ENCODE measurements around the gene GADD45GIP1.

- TF ChIP-seq, protein P1, sequence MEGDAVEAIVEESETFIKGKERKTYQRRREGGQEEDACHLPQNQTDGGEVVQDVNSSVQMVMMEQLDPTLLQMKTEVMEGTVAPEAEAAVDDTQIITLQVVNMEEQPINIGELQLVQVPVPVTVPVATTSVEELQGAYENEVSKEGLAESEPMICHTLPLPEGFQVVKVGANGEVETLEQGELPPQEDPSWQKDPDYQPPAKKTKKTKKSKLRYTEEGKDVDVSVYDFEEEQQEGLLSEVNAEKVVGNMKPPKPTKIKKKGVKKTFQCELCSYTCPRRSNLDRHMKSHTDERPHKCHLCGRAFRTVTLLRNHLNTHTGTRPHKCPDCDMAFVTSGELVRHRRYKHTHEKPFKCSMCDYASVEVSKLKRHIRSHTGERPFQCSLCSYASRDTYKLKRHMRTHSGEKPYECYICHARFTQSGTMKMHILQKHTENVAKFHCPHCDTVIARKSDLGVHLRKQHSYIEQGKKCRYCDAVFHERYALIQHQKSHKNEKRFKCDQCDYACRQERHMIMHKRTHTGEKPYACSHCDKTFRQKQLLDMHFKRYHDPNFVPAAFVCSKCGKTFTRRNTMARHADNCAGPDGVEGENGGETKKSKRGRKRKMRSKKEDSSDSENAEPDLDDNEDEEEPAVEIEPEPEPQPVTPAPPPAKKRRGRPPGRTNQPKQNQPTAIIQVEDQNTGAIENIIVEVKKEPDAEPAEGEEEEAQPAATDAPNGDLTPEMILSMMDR (IDR thresholded peaks at IDR 0.05; ENCODE audit: low read depth, low read length) = no peak
- TF ChIP-seq POLR2A (IDR thresholded peaks at IDR 0.05; ENCODE audit: extremely low read depth, insufficient read length) = no peak
Observed at GRCh38 chr19:12979974-12980373, 23.0 kb upstream of the GADD45GIP1 start.

All from NB4 (cell line).